PFSK-1 (cell line): ENCODE data around the gene CAMKMT.

Experiments
- POLR2AphosphoS5 ChIP-seq: IDR thresholded peaks from 2 replicates; pipeline ENCODE4 v1.6.1; 2012; ENCODE audit warnings: low read depth, mild to moderate bottlenecking, control low read depth, low read length, moderate library complexity
- REST ChIP-seq, 2 experiments: IDR thresholded peaks; 2 replicates each; pipeline versions ENCODE4 v1.6.1 to v1.8.0; 2011 to 2012; ENCODE audit warnings: low read depth in 2 of 2, low read length in 2 of 2, control low read depth in 1 of 2, inconsistent platforms in 1 of 2, mild to moderate bottlenecking in 1 of 2, moderate library complexity in 1 of 2; ENCODE audit not compliant: insufficient read depth in 1 of 2
- TAF1 ChIP-seq: IDR thresholded peaks from 2 replicates; pipeline ENCODE4 v1.6.1; 2012; ENCODE audit warnings: low read length, control low read depth, borderline replicate concordance; ENCODE audit not compliant: insufficient read depth

- TF ChIP-seq REST (IDR thresholded peaks at IDR 0.05; ENCODE audit: insufficient read depth in 1 of 2, low read depth in 2 of 2, low read length in 2 of 2) (no peak), POLR2AphosphoS5 (no peak), TAF1 (no peak)
These were observed 133.3 kb downstream of the CAMKMT start for GRCh38 chr2:44495035-44495434.
